Measurements from ENCODE around the gene C5. TPM values are rescaled to one million over a fixed set of nuclear protein-coding genes. Genes with fewer than 3 reads are reported as not detected.
A peak's percentile ranks its signal among the peaks of the same experiment; 100 is the strongest.

The C5 gene
- total RNA-seq, 2 donors from 2014 or later: 3.5 to 11.1 TPM

- DNase-seq (ENCODE audit: low spot score): no peak
- Histone ChIP-seq H3K9me3 (no peaks in the 10 kb centered on the region), H3K27ac (no peak overlapping the region), H3K4me3 (no peak overlapping the region), H3K27me3 (replicated peaks; ENCODE audit: insufficient read depth) (no peaks in the 10 kb centered on the region), H3K36me3 (no peaks in the 10 kb centered on the region), H3K4me1 (replicated peaks) (peaks cover 5% of the 10 kb centered on the region)
- WGBS: 47% methylated on average over 4 of the region's 4 CpGs
- intact Hi-C loops (cut with DNase I): loop anchor here (5.0 to 10.0 kb wide), 2 partner anchors 138 to 196 kb away; partner anchors contain the start of gene PHF19
- TF ChIP-seq POLR2AphosphoS5 (IDR thresholded peaks at IDR 0.05) (no peak), CTCF (IDR thresholded peaks at IDR 0.05) (no peak), POLR2A (IDR thresholded peaks at IDR 0.05) (no peak)
Observed at GRCh38 chr9:121073038-121073437, 23.0 kb upstream of the C5 start.

GRCh38 chr9:121071756-121072421 is 21.8 kb upstream of the C5 start:
- H3K27me3 ChIP-seq (replicated peaks; ENCODE audit: insufficient read depth): no peaks in the 10 kb centered on the region
- H3K4me1 ChIP-seq (replicated peaks): peaks cover 5% of the 10 kb centered on the region
- H3K36me3 ChIP-seq: no peaks in the 10 kb centered on the region
- peak overlapping the region; percentile 8 to 10 for H3K4me3 ChIP-seq
- no peak overlapping the region for H3K27ac ChIP-seq
- intact Hi-C loops (cut with DNase I): loop anchor here (5.0 to 10.0 kb wide), 2 partner anchors 137 to 195 kb away; partner anchors contain the start of gene PHF19
- no peak for DNase-seq (ENCODE audit: low spot score)
- WGBS: 51% methylated on average over 16 of the region's 16 CpGs
- TF ChIP-seq CTCF (IDR thresholded peaks at IDR 0.05): peak in 1 of 4 experiments; percentile 26
- TF ChIP-seq POLR2A (IDR thresholded peaks at IDR 0.05): no peak
- TF ChIP-seq POLR2AphosphoS5 (IDR thresholded peaks at IDR 0.05): no peak
- no peaks in the 10 kb centered on the region for H3K9me3 ChIP-seq

GRCh38 chr9:121071370-121071755 is 21.3 kb upstream of the C5 start:
- 88% methylated on average over 2 of the region's 2 CpGs for WGBS
- no peak overlapping the region for H3K27ac ChIP-seq
- intact Hi-C loops (cut with DNase I): loop anchor here (5.0 to 10.0 kb wide), 2 partner anchors 137 to 194 kb away; partner anchors contain the start of gene PHF19

GRCh38 chr9:121069396-121069795 is 19.3 kb upstream of the C5 start:
- WGBS: 90% methylated on average over 1 of the region's 1 CpG
- TF ChIP-seq CTCF (IDR thresholded peaks at IDR 0.05) (no peak), POLR2AphosphoS5 (IDR thresholded peaks at IDR 0.05) (no peak), POLR2A (IDR thresholded peaks at IDR 0.05) (no peak)

More at GRCh38 chr9:121071370-121071755, 21.3 kb upstream of the C5 start:
- peaks cover 5% of the 10 kb centered on the region for H3K4me1 ChIP-seq (replicated peaks)
- no peaks in the 10 kb centered on the region for H3K27me3 ChIP-seq (replicated peaks; ENCODE audit: insufficient read depth)
- H3K9me3 ChIP-seq: no peaks in the 10 kb centered on the region
- DNase-seq (ENCODE audit: low spot score): no peak
- H3K36me3 ChIP-seq: no peaks in the 10 kb centered on the region
- TF ChIP-seq POLR2AphosphoS5 (IDR thresholded peaks at IDR 0.05): no peak
- no peak for TF ChIP-seq CTCF (IDR thresholded peaks at IDR 0.05)
- TF ChIP-seq POLR2A (IDR thresholded peaks at IDR 0.05): no peak
- peak overlapping the region; percentile 8 to 10 for H3K4me3 ChIP-seq

GRCh38 chr9:121067640-121068039 is 17.6 kb upstream of the C5 start:
- 79% methylated on average over 2 of the region's 2 CpGs for WGBS
- no peak overlapping the region for H3K4me3 ChIP-seq
- no peaks in the 10 kb centered on the region for H3K9me3 ChIP-seq
- DNase-seq (ENCODE audit: low spot score): no peak
- no peaks in the 10 kb centered on the region for H3K27me3 ChIP-seq (replicated peaks; ENCODE audit: insufficient read depth)
- H3K36me3 ChIP-seq: no peaks in the 10 kb centered on the region
- intact Hi-C loops (cut with DNase I): loop anchor here (5.0 kb wide), 1 partner anchor 75 kb away; no protein-coding TSS in a partner anchor
- no peak overlapping the region for H3K27ac ChIP-seq
- H3K4me1 ChIP-seq (replicated peaks): no peaks in the 10 kb centered on the region
- TF ChIP-seq POLR2A (IDR thresholded peaks at IDR 0.05) (no peak), POLR2AphosphoS5 (IDR thresholded peaks at IDR 0.05) (no peak), CTCF (IDR thresholded peaks at IDR 0.05) (no peak)

More at GRCh38 chr9:121069396-121069795, 19.3 kb upstream of the C5 start:
- Histone ChIP-seq H3K27ac (no peak overlapping the region), H3K9me3 (no peaks in the 10 kb centered on the region), H3K4me3 (no peak overlapping the region), H3K4me1 (replicated peaks) (peaks cover 5% of the 10 kb centered on the region), H3K27me3 (replicated peaks; ENCODE audit: insufficient read depth) (no peaks in the 10 kb centered on the region), H3K36me3 (no peaks in the 10 kb centered on the region)
- no peak for DNase-seq (ENCODE audit: low spot score)
- intact Hi-C loops (cut with DNase I): loop anchor here (5.0 kb wide), 1 partner anchor 77 kb away; no protein-coding TSS in a partner anchor
